NCI-H2227 treated with DMSO at 0.1 percent for 48 hours (cell line): ENCODE results near the gene ZCCHC17.
A peak's percentile ranks its signal among the peaks of the same experiment; 100 is the strongest.
"Not testable (repeated sequence)": the region's sequence is repeated elsewhere in the genome, so short reads cannot be mapped to it uniquely, and the experiment has no call there.

Experiments used
- DNase-seq: peaks from one replicate; lab custom pipeline; 2025; lab: John Stamatoyannopoulos, UW

ZCCHC17 gene, protein sequence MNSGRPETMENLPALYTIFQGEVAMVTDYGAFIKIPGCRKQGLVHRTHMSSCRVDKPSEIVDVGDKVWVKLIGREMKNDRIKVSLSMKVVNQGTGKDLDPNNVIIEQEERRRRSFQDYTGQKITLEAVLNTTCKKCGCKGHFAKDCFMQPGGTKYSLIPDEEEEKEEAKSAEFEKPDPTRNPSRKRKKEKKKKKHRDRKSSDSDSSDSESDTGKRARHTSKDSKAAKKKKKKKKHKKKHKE

DNA sequence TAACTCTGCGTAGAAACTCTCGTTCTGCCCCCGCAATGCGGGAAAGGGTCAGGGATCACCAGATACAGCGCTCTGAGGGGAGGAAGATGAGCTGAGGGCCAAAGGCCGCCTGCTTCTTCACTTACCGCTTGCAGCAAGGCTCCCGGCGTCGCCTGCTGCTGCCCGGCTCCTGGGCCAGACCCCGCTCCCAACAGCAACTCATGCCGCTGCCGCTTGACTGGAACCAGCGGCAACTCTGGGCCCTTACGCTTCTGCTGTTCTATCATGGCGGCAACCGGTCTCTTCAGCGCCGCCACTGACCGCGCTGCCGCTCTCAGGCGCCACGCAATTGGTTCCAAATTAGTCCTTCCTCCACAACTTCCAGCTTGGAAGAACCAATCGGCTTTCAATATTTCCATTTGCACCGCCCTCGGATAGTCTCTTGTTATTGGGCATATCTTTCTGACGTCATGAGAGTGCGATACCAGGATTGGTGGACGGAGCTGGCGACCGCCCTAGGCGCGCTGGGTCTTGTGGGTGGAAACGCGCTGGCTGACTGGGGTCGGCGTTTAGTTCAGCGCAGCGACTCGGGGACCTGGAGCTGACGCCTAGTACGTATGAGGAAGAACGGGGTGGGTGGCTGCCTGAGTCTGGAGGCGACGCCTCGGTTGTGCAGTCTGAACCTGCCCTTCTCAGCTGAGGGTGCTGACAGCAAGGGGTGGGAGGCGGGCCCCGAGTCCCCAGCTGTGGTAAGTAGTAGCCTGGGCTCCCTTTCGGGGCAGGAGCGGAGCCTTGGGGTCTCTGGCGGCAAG, at the start of gene ZCCHC17, which contains the start of gene SNRNP40:
Gene ZCCHC17 (plus strand): TSS at position 547 of the 791 bp plus-strand sequence. CDS start 13,067 bp downstream, outside the sequence.
Gene SNRNP40 (minus strand): TSS at position 303 of the 791 bp plus-strand sequence. CDS start 37 bp downstream, at position 266.
- peak; percentile 99 for DNase-seq

GRCh38 chr1:31248276-31248675, 48.6 kb upstream of the ZCCHC17 start:
- DNase-seq = no peak

DNA sequence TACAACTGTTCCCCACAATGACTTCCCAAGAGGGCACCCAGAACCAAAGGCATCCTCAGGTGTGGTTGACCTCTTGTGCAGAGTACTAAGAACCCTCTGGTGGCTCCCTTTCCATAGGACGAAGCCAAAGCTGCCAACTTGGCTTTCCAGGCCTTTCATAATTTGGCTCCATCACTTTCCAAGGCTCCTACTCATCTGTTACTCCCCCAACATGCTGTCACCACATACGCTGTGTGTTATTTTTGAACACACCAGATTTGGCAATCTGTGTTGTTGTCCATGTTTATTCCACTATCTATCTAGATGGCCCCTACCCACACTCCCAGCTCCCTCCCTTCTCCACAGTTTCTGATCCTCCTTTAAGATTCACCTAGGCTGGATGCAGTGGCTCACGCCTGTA, 47.0 kb upstream of the ZCCHC17 start:
- no peak for DNase-seq

DNA sequence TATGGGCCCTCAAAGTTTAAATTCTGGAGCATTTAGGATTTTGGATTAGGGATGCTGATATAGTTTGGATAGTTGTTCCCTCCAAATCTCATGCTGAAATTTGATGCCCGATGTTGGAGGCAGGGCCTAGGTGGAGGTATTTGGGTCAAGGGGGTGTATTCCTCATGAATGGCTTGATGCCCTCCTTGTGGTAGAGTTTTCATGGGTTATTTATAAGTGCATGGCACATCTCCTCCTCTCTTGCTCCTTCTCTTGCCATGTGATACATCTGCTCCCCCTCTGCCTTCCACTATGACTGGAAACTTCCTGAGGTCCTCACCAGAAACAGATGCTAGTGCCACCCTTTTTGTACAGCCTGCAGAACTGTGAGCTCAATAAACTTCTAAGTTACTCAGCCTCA, 39.6 kb upstream of the ZCCHC17 start:
- DNase-seq = no peak

DNA sequence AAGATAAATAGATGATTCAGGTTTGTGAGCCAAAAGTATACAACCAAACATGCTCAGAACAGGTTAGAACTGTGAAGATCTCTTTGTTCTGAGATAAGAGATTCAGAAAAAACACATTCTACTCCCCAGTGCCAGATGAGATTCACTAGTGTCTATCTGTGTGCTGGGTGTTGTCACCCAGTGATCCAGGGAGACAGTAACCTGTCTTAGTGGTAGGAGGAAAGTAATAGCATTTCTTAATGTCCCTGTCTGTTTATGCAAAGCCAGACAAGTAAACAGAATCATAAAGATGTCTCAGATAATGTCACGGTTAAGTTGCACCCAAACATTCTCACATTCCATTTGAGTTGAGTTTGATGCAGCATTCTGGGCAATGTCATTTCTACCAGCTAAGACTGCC, 38.3 kb upstream of the ZCCHC17 start:
- DNase-seq = no peak

- no peak for DNase-seq
These were observed 37.1 kb upstream of the ZCCHC17 start for GRCh38 chr1:31259746-31260145.

DNA sequence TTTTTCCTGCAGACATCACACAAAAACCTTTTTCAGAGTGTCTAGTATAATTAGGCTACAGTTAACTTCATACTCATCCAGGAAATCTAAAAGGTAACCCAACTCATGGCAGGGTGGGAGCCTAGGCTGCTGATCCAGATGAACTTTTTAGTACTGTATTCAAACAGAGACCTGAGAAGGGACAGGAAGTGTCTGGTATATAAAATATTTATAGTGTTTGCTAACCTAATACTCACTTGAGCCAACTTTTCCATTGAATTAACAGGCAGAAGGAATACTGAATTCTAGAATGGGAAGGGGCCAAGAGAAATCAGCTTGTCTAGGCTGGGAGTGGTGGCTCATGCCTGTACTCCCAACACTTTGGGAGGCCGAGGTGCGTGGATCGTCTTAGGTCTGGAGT, 34.9 kb upstream of the ZCCHC17 start:
- no peak for DNase-seq

- DNase-seq = not testable (repeated sequence)
These were observed 34.4 kb upstream of the ZCCHC17 start for GRCh38 chr1:31262393-31262792.

- no peak for DNase-seq
These were observed 33.4 kb upstream of the ZCCHC17 start for GRCh38 chr1:31263408-31263807.

GRCh38 chr1:31264790-31265386, 31.9 kb upstream of the ZCCHC17 start:
- no peak for DNase-seq

DNA sequence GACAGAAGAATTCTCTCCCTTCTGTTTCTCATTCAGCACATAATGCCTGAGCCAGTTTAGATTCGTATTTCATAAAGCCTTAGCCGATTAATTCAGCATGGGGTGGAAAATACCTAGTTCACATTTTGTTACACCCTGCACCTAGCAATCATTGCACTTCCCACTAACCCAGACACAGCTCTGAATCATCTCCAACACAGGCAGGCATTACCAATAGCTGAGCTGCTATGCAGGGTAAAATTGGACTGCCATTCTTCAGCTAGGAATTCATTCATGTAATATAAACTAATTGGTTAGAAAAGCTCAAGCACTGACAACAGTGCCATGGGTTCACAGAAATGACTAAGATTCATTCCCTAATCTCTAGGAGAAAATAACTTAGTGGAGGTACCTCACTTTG, 30.3 kb upstream of the ZCCHC17 start:
- no peak for DNase-seq

DNA sequence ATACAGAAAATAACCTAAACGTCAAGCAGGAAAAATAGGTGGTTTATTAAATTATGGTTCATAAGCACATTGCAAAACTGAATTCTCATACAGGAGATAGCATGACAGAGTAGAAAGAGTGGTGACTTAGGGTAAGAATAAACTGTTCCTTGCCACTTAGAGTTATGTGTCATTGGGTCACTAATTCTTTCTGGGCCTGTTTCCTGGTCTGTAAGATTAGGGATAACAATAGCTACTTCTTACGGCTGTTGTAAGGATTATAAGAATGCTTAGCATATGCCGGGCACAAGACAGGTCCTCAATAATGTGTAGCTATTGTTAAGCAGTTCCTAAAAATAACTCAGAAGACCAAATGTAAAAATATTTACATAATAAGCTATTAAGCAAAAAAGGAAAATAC, 24.5 kb upstream of the ZCCHC17 start:
- DNase-seq = no peak

- DNase-seq = no peak
These were observed 23.2 kb upstream of the ZCCHC17 start for GRCh38 chr1:31273619-31274018.

DNA sequence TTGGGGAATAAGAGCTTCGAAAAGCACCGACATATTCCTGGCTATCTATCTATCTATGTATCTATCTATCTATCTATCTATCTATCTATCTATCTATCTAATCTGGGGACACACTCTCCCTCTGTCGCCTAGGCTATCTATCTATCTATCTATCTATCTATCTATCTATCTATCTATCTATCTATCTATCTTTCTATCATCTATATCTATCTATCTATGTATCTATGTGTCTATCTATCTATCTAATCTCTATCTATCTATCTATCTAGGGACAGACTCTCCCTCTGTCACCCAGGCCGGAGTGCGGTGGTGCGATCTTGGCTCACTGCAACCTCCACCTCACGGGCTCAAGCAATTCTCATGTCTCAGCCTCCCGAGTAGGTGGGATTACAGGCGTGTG, 14.4 kb upstream of the ZCCHC17 start:
- DNase-seq = not testable (repeated sequence)

GRCh38 chr1:31287791-31288190, 9.0 kb upstream of the ZCCHC17 start:
- not testable (repeated sequence) for DNase-seq

- no peak for DNase-seq
These were observed 7.8 kb upstream of the ZCCHC17 start for GRCh38 chr1:31289021-31289420.

- DNase-seq = no peak
These were observed 852 bp upstream of the ZCCHC17 start for GRCh38 chr1:31295874-31296485.

GRCh38 chr1:31297277-31298247, 730 bp downstream of the ZCCHC17 start:
- no peak for DNase-seq

- no peak for DNase-seq
These were observed 2.5 kb downstream of the ZCCHC17 start for GRCh38 chr1:31299365-31299764.

DNA sequence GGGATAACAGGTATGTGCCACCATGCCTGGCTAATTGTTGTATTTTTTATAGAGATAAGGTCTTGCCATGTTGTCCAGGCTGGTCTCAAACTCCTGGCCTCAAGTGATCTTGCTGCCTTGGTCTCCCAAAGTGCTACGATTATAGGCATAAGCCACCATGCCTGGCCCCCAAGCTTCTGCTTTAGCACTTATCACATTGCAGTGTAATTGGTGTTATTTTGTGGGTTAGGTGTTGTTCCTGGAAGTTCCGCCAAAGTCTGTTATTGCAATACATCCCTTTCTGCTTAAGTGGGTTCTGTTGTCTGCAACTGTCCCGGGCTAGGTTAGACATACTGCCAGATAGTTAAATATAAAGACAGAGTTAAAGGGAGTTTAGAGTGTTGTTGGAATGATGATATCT, 3.4 kb downstream of the ZCCHC17 start:
- no peak for DNase-seq

DNA sequence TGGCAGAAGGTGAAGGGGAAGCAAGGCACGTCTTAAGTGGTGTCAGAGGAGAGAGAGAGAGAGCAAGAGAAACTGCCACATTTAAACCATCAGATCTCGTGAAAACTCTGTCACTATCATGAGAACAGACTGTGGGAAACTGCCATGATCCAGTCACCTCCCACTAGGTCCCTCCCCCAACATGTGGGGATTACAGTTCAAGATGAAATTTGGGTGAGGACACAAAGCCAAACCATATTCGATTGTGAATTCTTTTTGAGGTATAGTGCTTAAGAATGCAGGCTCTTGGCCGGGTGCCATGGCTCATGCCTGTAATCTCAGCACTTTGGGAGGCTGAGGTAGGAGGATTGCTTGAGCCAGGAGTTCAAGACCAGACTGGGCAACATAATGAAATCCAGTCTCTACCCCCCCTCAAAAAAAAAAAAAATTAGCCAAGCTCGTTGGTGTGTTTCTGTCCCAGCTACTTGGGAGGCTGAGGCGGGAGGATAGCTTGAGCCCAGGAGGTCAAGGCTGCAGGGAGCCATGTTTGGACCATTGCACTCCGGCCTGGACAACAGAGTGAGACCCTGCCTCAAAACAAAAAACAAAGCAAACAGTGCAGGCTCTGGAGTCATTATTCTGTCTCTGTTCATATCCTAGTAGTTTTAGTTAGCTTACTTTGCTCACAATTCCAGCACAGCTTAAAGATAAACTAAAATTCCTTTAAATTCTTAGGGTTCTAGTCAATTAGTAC, 6.0 kb downstream of the ZCCHC17 start:
- DNase-seq = no peak
